Measurements from ENCODE around the gene TCIRG1.

The TCIRG1 gene

GRCh38 chr11:68051191-68052136, 12.6 kb downstream of the TCIRG1 start:
- no peak for DNase-seq (ENCODE audit: low spot score)

- no peak for DNase-seq (ENCODE audit: low spot score)
These were observed 13.5 kb downstream of the TCIRG1 start for GRCh38 chr11:68052137-68052873.

- no peak for DNase-seq (ENCODE audit: low spot score)
These were observed 14.3 kb downstream of the TCIRG1 start for GRCh38 chr11:68053117-68053516.

GRCh38 chr11:68053981-68054812, 15.4 kb downstream of the TCIRG1 start:
- DNase-seq (ENCODE audit: low spot score): no peak

GRCh38 chr11:68056317-68057285, 17.8 kb downstream of the TCIRG1 start:
- DNase-seq (ENCODE audit: low spot score): no peak

GRCh38 chr11:68057807-68058206, 19.0 kb downstream of the TCIRG1 start:
- no peak for DNase-seq (ENCODE audit: low spot score)

GRCh38 chr11:68061508-68061907, 22.7 kb downstream of the TCIRG1 start:
- DNase-seq (ENCODE audit: low spot score): no peak

GRCh38 chr11:68064926-68065325, 26.1 kb downstream of the TCIRG1 start:
- DNase-seq (ENCODE audit: low spot score): no peak

- DNase-seq (ENCODE audit: low spot score): no peak
These were observed 27.0 kb downstream of the TCIRG1 start for GRCh38 chr11:68065841-68066240.

GRCh38 chr11:68066742-68067141, 27.9 kb downstream of the TCIRG1 start:
- DNase-seq (ENCODE audit: low spot score): no peak

- no peak for DNase-seq (ENCODE audit: low spot score)
These were observed 29.2 kb downstream of the TCIRG1 start for GRCh38 chr11:68067991-68068390.

- no peak for DNase-seq (ENCODE audit: low spot score)
These were observed 32.6 kb downstream of the TCIRG1 start for GRCh38 chr11:68071281-68072048.

- DNase-seq (ENCODE audit: low spot score): no peak
These were observed 35.9 kb downstream of the TCIRG1 start for GRCh38 chr11:68074584-68075352.

GRCh38 chr11:68076371-68077042, 37.7 kb downstream of the TCIRG1 start:
- DNase-seq (ENCODE audit: low spot score): no peak

- DNase-seq (ENCODE audit: low spot score): no peak
These were observed 39.1 kb downstream of the TCIRG1 start for GRCh38 chr11:68077617-68078582.

- no peak for DNase-seq (ENCODE audit: low spot score)
These were observed 42.0 kb downstream of the TCIRG1 start for GRCh38 chr11:68080860-68081259.

GRCh38 chr11:68081691-68082090, 42.9 kb downstream of the TCIRG1 start:
- no peak for DNase-seq (ENCODE audit: low spot score)

GRCh38 chr11:68082481-68082880, 43.7 kb downstream of the TCIRG1 start:
- no peak for DNase-seq (ENCODE audit: low spot score)
